ENCODE results near the gene MAD2L2. TPM values are rescaled to one million over a fixed set of nuclear protein-coding genes. Genes with fewer than 3 reads are reported as not detected.

Gene MAD2L2
- total RNA-seq, 1 donor from 2014 or later: 22.0 TPM

DNA sequence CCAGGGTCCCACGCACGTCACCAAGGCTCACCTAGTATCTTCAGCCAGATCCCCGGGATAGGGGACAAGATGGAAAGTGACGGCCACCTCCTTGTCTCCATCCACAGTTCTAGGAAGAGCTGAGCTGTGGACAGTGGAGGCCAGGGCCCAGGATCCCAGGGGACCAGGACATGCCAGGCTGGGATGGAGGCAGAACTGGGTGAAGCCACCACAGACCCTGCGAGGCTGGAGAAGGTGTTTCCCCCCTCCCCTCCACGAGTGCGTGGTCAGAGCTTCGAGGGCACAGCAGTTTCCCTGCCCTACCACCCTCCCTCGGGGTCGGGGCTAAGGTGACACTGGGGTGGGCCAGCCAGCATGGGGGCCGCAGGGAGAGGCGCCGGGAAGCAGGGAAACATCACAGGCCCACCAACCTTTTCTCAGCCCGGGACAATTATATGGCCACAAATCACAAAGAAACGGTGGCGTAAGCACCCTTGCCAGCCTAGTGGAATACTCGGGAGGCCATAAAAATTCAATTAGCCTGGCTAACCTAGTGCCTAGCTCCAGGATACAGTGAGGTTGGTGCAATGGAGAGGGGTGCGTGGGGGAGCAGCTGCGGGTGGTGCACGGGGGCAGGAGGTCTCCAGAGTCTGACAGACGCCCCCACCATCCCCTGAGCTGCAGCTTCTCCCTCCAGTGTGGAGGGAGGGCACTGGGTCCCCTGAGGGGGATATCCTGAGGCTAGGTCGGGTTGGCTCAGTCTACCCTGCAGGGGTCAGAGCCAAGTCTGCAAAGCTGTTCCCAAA, 23.9 kb upstream of the MAD2L2 start:
- no peak for DNase-seq (ENCODE audit: low spot score)

DNA sequence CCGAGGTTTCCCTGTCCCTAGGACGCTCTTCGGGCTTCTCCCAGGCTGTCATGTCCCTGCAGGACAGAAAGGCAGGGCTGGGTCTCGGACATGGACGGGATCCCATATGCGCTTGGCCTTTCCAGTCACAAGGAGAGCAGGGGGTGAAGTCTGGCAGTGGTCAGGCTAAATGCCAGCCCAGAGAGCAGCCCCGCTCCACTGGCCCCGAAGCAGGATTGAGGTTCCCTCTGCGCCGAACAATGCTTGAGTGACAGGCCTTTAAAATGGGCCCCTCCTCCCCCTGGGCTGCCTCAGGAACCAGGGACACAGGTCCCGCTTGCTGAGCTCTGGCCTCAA, 23.2 kb upstream of the MAD2L2 start:
- DNase-seq (ENCODE audit: low spot score): no peak

DNA sequence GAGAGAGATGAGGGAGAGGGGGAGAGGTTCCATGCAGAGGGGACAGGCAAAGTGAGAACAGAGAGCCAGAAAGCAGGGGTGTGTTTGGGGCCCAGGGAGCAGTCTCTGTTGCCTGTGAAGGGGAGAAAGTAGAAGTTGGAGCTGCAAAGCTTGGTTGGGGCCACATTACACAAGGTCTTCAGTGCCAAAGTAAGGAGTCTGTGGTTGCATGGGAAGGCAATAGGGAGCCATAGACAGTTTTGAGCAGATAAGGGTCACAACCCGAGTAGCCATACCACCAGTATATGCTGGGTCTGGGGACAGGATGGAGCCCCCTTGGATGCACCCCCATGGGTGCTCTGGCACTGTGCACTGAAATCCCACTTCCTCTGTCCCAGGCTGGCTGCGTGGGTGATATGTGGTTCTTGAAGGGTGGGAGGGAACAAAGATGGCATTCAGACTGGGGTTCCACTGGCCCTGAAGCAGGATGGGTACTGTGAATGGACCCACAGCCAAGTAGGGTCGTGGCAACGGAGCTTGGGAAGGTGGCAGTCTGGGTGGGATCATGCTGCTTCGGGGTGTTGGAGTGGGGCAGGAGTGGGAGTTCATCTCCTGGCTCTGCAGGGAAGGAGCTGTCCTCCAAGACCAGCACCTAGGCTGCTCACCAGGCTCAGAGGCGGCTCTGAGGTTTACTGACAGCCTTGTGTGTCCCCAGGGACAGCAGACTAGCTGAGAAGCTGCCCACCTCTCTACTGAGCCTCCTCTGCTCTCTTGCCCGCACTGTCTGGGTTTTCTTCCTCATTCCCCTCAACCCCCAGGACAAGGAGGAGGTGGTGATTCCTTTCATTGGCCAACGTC, 22.6 kb upstream of the MAD2L2 start:
- DNase-seq (ENCODE audit: low spot score): no peak

DNA sequence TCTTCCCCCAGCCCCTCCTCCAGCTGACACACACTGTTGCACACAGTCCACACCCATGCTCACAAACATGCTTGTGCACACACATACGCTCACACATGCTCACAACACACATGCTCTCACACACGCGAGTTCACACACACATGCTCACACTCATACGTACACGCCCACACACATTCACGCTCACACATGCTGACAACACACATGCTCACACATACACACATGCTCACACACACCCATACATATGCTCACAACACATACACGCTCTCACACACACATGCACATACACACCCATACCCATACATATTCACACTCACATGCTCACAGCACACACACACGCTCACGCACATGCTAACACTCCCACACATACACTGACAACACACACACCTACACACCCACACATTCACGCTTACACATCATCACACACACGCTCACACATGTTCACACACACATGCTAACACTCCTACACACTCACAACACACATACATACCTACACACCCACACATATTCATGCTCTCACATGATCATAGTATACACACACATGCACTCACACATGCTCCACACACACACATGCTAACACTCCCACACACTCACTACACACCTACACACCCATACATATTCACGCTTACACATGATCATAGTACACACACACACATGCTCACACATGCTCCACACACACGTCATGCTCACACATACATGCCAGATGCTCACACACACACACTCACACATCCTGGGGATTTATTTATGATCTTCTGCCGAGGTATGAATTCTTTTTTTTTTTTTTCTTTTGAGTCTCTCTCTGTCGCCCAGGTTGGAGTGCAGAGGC, 21.2 kb upstream of the MAD2L2 start:
- no peak for DNase-seq (ENCODE audit: low spot score)

DNA sequence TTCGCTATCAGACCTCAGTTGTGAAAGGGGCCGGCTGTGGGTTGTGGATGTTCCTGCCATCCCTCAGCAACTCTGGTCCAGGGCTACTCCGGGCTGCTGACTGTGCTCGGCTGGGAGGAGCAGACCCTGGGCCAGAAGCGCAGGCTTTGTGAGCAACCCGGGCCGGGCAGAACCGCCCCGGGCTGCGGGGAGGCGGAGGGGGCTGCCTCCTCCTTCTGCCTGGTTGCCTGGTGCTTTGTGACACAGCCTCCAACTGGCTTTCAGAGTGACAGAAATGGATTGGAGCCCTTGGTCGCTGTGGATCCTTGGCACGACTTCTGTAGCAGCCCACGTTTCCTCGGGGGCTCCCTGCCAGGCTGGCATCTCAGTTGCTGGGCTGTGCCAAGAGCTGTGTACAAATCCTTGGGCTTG, 20.6 kb upstream of the MAD2L2 start:
- DNase-seq (ENCODE audit: low spot score): no peak

DNA sequence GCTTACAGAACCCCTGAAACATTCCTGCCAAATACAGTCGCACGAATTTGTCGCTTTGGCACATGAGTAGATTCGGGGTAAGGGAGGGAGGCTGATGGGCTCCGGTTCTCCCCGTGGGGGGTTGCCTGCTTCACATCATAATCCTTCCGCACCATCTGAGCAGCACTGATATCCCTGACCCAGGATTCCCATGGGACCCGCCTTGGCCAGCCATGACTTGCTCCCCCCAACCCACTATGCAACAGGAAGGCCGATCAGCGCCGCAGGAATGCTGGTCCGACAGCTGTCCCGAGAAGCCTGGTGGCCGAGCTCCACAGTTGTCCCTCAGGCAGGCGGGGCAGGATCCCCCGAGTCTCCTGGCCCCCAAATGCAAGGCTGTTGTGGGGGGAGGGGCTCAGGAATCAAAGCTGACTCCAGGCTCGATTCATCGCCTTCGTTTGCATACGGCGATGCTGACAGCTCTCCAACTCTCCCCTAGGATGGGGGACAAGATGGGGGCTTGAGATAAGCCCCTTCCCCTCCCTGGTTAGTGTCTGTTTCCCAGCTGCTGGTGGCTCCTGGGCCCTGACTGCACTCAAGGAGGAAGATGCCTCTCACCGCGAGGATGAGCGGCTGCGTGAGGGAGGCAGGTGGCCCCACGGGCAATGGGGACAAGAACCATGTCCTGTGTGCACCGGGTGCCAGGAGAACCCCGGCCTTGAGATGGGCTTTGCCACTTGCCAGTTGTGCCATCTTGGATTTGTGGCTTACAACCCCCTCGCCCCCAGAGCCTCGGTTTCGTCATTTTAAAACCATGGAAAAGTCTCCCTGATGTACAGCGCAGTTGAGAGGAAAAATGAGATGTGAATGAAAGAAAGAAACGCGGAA, 19.9 kb upstream of the MAD2L2 start:
- no peak for DNase-seq (ENCODE audit: low spot score)

DNA sequence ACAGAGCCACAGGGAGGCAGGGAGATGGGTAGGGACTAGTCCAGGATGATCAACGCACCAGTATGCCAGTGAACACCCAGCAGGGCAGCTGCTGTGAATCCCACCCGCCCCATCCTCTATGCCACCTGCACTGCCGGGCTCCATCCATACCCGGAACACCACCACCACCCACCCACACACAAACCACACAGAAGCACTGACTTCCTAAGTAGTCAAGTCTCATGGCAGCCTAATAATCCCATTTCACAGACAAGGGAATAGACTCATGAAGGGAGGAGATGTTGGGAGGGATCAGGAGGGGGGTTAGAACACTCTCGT, 16.9 kb upstream of the MAD2L2 start:
- DNase-seq (ENCODE audit: low spot score): no peak

DNA sequence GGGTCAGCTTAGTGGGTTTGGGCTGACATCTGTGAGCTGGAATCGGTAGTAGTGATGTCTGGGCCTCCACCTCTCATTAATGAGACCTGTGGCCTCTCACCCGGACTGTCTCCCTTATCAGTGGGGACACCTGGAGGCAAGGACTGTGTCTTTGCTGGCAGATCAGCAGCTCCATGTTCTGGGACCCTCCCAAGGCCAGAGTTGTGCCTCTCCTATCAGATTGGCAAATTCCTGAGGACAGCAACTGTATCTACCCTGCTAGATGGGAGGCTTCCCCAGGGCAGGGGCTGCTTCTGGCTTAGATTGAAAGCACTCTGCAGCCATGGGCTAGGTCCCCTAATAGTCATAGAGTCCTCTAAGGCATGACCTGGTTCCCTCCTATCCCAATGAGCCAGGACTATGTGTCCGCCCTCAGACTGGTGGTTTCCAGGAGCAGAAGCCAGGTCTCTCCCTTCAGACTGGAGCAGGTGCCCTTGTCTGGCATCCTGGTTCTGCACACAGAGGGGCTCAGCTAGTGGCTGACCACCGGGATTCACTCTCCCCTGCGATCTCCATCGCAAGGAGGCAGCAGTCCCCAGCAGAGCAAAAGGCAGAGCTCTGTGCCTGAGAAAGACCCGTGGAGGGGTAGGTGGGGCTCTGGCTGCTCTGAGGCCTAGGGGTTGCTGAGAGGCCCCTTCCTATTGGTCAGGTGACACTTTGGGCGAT, 16.4 kb upstream of the MAD2L2 start:
- no peak for DNase-seq (ENCODE audit: low spot score)

DNA sequence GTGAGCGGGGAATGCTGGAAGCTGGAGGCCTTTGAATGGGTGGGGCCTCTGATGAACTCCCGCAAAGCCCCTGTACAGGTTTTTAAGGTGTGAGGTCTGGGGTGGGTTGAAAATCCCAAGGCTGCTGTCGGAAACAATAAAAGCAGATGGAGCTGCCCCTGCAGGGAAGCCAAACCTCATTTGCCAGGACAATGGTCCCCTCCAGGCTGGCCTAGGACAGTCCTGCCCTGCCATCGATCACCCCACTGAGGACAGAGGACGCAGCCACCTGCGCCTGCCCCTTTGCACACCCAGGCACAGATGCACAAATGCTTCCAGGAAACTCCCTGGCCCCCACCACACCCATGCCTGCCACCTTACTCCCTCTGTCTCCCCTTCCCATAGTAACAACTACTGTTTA, 14.9 kb upstream of the MAD2L2 start:
- no peak for DNase-seq (ENCODE audit: low spot score)

DNA sequence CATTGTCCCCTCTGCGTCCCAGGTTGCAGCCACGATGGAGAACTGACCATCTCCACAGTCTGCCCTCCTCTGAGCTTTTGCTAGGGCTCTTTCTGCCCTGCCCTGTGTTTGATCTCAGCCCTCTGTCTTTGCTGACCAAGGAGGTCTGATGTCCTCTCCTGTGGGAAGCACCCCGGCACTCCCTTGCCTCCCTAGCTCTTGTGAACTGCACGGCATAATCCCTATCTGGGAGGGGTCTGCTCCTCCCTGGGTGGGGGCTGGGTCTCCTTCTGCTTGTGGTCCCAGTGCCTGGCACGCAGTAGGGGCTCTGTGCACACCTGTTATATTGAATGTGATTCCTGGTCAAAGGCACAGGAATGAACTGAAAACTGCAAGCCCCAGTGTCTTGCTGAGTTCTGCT, 13.0 kb upstream of the MAD2L2 start:
- DNase-seq (ENCODE audit: low spot score): no peak

DNA sequence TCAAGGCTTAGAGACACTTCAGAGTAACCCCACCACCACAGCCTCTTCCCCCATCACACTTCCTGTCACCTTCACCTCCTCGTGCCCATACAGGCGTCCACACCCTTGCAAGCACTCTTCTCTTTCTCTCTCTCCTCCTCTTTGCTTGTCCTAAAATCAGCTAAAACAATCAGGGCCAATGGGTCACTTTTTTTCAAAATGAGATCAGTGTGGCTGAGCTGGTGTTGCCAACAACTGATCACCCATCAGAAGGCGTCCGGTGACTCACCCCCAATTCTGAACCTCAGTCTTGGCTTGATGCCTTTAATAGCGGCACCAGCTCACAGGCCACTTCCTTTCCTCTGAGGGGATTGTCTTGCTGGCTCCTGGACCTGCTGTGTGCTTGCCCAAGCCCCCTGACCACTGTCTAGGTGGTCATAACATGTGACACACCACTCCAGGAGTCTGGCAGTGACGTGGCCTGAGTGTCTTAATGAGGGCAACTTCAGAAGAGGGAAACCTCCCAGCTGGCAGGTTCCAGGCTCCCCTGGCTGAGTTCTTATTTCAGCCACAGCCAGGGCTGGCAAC, 12.2 kb upstream of the MAD2L2 start:
- DNase-seq (ENCODE audit: low spot score): no peak

DNA sequence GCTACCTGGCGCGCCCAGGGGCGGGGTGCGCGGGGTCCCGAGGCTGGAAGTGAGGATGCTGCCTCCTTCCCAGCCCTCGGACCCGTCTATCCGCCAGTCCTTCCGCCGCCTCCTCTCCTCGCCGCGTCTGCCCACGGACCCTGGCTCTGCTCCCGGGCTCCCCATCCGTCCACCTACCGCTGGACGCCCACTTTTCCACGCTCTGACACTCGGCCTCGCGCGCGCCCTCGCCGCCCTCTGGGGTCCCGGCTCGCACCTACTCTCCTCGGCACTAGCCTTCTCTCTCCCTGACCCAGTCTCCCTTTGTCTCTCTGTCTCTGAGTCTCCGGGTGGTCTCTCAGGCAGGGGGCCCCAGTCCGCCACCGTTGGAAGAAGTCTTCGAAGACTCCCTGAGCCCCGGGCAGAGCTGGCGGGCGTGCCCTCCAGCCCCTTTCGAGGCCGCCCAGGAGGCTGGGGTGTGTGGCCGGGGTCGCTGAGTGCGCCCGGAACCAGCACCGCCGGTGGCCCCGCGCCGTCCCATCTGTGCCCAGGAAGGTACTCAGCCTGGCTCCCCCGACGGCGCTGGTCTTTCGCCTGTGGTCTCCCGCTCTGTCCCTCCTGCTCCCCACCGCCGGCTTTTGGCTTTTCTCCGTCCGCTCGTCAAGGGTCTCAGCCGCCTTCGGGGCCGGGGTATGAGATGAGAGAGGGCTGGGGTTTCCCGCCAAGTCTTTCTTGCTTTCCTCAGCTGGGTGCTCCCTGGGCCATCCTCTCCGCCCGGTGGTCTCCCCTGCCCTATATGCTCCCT, 11.2 kb upstream of the MAD2L2 start:
- DNase-seq (ENCODE audit: low spot score): no peak

DNA sequence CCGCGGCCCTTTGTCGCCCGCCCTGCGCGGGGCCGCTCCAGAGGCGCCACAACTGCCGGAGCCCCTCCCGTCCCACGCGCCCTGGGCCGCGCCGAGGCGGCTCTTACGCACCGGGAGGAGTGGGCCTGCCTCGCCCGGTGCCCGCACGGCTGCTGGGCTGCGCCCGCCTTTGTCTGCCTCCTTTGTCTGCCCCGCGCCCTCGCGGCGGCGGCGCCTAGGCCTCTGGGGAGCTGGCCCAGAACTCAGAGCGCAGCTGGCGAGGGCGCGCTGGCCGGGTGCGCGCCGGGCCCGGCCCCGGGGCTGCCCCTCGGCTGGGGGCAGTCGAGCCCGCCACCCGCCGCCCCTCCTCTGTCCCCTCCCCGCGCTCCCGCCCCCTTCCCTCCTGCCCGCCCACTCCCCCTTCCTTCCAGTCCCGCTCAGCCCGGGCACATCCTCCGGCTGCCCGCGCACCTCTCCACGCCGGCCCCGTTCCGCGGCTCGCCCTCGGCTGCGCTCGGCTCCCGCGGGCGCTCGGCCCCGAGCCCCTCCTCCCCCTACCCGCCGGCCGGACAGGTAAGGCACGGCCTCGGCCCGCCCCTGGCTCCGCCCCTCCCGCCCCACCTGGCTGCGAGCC, 10.5 kb upstream of the MAD2L2 start, which contains the start of gene DRAXIN:
Gene DRAXIN (plus strand): TSS at position 409 of the 613 bp plus-strand sequence. CDS start 14,549 bp downstream, outside the sequence.
- DNase-seq (ENCODE audit: low spot score): no peak

DNA sequence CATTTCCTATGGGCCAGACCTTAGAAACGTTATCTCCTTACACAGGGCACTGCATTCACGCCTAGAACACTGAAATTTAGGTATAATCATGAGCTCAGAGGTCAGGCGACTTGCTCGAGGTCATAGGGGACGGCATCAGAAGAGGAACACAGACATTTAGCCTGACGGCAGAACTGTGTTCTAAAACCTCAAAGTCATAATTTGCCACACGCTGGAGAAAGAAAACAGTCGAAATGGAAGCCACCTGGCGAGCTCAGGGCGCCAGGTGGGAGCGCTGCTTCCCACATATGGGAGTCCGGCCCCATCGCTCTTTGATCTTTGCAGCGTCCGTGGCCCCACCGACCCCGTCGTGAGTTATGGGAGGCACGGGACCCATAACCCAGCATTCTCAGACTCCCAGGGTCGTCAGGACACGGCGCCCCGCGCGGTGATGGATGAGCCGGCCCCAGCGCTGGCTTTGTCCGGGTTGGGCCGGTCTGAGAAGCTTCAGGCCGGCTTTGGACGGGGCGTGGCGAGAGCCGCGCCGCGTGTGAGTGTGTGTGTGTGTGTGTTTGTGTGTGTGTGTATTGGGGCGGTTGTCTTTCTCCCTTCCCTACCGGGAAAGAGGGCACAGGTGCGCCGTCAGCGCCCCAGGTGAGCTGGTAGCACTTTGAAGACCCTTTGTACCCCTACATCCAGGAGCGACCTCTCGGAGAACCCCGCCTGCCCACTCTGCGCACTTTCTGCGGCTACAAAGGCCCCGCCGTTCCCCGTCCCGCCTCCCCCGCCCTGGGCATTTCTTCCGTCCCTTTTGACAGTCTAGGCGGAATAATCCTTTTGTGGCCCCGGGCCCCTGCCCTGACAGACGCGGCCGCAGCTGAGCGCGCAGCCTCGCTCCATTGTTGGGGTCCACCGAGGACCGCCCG, 9.7 kb upstream of the MAD2L2 start:
- DNase-seq (ENCODE audit: low spot score): no peak

DNA sequence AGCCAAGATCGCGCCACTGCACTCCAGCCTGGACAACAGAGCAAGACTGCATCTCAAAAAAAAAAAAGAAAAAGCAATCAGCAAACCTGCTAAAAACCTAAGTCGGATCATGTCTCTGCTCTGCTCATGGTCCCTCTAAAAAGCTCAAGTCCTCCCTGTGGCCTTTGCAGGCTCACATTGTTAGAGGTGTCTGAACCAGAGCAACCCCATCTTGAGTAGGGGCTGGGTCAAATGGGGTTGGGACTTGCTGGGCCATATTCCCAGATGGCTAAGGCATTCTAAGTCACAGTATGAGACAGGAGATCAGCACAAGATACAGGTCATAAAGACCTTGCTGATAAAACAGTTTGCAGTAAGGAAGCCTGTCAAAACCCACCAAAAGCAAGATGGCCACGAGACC, 7.6 kb upstream of the MAD2L2 start:
- DNase-seq (ENCODE audit: low spot score): no peak

DNA sequence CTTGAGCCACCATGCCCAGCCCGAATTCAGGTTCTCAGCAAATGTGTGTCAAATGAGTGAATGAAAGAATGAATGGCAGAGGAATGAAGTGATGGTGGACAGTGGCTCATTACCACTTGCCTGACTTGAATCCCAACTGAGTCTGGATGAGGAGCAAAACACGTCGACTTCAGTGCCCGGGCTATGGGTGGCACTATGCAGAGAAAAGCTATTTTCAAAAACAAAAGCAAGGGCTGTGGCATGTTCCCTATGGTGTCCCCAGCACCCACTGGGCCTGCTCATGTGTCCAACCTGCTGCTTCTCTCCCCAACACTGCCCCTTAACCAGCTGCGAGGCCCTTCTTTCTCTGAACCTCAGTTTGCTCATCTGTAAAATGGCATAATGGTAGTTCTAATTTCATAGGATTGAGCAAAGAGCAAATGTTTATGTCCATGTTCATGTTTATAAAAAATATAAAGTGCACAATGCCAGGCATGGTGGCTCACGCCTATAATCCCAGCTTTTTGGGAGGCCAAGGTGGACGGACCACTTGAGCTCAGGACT, 4.3 kb upstream of the MAD2L2 start:
- DNase-seq (ENCODE audit: low spot score): no peak

DNA sequence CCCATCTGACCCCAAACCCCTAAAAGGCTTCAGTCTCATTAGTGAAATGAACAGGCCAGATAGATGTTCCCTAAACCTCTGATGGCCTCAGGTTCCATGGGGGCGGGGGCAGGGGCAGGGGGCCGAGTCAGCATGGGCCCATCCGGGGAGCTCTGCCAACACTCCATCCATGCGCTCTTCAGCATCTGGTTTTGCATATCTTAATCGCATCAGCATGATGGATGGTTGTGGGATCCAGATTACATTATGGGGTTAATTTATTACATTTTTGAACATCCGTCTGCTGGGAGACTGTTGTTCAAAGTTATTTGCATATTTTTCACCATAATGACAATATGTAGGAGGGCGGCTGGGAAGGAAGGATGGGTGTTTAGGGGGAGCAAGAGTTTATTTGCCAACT, 3.1 kb upstream of the MAD2L2 start:
- no peak for DNase-seq (ENCODE audit: low spot score)

DNA sequence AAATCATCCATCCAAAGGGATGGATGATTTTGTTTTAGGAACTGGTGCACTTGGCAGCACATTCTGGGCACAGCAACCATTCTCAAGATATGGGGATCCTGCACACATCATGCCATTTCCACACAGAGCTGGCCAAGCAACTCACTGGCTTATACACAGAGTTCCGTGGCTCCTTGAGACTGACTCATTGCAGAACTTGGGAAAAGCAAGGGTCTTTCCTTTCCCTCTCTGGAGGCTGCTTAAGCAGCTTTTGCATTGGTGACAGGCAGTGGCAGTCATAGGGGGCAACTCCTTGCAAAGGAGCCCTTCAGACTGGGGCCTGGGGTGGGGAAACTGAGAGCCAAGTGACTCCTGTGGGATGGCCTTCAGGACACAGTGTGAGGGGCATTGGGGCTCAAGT, 1.9 kb upstream of the MAD2L2 start:
- no peak for DNase-seq (ENCODE audit: low spot score)
